DMS 273 (cell line): ENCODE data around the gene HSD17B7.

Experiments used
- DNase-seq: peaks from one replicate; lab custom pipeline; 2025; ENCODE audit not compliant: unreplicated experiment; lab: John Stamatoyannopoulos, UW

Gene HSD17B7

DNA sequence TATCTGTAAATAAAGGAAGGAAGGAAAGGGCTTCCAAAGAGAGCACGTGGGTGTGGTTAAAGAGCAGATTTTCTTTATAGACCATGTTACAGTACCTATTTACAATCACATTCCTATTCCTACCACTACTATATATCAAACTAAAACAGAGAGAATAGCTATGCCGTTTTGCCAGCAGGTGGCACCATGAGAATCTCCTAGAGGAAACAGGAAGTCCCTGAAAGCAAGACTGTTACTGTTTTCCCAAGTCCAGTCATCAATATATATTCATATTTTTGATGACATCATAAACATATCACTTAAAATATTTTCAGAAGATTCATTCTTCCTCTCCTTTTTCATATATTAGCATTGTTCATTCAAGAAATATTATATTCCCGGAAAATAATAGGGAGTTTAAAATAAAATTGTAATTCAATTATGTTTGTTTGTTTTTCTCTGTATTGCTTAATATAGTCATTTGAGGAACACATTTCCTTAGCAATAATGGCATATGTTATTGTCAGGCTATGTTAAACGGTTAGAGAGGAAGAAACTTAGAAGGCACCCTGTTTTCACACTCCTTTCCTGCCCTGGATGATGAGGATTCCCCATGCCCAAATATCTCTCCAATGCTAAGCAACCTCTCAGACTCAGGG is 63.9 kb downstream of the HSD17B7 start:
- DNase-seq: peak; percentile 88

GRCh38 chr1:162855461-162856150 is 65.1 kb downstream of the HSD17B7 start:
- DNase-seq: peak; percentile 12

DNA sequence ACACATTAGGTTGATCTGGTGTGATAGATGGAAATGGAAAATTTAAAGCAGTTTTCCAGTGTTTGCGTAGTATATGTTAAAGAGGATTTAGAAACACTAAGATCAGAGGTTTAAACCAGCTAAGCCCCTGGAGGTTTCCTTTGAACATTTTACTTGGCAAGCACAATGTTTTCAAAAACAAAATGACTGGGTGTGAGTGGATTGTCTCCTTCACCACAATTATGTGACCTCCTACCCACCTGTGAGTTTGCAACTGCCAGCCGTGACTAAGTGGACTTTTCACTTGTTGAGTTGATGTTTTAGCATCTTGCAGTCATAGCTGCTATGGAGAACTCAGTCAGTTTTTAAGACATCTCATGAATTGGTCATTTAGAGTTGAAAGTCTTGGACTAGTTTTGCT is 65.8 kb downstream of the HSD17B7 start:
- DNase-seq: no peak

- no peak for DNase-seq
Observed at GRCh38 chr1:162857850-162858249, 67.3 kb downstream of the HSD17B7 start.

DNA sequence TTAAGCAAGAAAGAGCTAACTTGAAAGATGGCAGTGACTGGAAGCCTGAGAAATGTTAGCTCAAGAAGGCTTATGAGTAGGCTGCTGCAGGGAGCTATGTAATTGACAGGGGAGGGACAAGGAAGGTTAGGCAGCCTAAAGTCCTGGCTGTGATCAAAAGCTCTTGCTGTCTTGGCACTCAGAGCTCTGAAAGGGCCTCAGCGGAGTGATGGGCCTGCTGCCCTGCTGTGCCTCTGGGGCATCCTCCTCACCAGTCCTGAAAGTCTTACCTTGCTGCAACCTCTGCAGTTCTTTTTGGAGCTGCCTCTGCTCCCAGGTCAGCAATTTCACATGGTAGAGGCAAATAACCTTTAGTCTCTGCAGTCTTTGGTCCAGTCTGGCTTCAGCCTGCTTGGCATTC is 68.7 kb downstream of the HSD17B7 start:
- no peak for DNase-seq

- no peak for DNase-seq
Observed at GRCh38 chr1:162861101-162861500, 70.6 kb downstream of the HSD17B7 start, which contains the start of gene CCDC190. CCDC190 (minus strand) TSS chr1:162861175; CDS start chr1:162859646, 1,529 bp downstream.

DNA sequence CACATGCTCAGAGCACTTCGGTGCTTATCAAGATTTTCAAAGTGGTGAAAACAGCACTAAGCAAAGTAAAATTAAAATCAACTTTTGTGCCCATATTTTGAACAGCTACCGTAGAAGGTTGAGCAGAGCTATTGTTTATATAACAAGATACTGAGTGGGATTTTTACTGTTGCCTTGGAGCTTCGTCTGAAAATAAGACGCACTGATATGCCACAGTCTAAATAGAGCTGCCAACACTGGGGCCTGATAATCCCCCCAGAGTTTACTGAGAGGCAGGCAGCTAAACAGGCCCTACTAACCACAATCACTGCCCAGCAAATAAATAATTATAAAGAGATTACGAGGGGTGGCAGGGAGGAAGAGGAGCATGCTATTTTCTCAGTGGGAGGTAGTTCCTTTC is 71.1 kb downstream of the HSD17B7 start:
- DNase-seq: no peak
